ENCODE data around the gene C12orf57.
A peak's percentile ranks its signal among the peaks of the same experiment; 100 is the strongest.
"Not testable (repeated sequence)": the region's sequence is repeated elsewhere in the genome, so short reads cannot be mapped to it uniquely, and the experiment has no call there.

Gene C12orf57

DNA sequence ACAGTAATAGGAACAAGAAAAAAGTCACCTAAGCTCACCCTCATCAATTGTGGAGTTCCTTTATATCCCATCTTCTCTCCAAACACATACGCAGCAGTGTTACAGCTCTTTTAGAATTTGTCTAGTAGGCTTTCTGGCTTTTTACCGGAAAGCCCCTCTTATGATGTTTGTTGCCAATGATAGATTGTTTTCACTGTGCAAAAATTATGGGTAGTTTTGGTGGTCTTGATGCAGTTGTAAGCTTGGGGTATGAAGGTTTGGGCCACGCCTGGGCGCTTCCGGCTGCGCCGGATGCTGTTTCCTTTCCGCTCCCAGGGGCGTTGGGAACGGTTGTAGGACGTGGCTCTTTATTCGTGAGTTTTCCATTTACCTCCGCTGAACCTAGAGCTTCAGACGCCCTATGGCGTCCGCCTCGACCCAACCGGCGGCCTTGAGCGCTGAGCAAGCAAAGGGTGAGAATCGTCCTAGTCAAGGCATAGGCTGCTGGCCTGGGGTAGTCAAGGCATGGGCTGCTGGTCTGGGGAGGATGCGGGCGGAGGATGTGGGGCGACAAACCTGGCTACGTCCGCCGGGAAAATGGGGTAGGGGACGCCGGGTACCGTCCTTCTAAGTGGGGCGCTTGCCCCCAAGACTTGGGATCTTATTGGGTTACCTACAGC is at the start of gene C12orf57, which contains the start of gene RNU7-1:
TSS of gene C12orf57 (plus strand) at position 301 of the 659 bp plus-strand sequence. CDS start at position 401, 100 bp downstream.
TSS of gene RNU7-1 (plus strand) at position 95 of the 659 bp plus-strand sequence.
- DNase-seq = peak; percentile 88

DNA sequence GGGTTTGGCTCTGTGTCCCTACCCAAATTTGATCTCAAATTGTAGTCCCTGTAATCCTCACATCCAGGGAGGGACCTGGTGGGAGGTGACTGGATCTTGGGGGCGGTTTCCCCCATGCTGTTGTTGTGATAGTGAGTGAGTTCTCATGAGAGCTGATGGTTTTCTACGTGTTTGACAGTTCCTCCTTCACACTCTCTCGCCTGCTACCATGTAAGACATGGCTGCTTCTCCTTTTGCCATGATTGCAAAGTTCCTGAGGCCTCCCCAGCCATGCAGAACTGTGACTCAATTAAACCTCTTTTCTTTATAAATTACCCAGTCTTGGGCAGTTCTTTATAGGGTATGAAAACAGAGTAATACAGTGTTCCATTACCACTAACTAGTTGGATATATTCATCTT is 49.5 kb upstream of the C12orf57 start:
- no peak for DNase-seq

- no peak for DNase-seq
These were observed 46.9 kb upstream of the C12orf57 start for GRCh38 chr12:6896846-6897435.

DNA sequence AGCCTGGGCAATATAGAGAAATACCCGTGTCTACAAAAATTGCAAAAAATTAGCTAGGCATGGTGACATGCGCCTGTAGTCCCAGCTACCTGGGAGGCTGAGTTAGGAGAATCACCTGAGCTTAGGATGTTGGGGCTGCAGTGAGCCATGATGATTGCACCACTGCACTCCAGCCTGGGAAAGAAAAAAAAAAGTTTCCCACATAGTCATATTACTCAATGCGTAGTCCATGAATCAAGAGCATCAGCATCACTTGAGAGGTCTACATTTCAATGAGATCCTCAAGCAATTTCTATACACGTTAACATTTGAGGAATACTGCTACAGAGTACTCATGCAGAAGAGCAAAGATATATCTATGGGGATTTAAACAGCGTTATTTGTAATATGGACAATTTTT is 44.4 kb upstream of the C12orf57 start:
- DNase-seq = no peak

- DNase-seq = peak; percentile 23
These were observed 43.8 kb upstream of the C12orf57 start for GRCh38 chr12:6899837-6900519.

GRCh38 chr12:6902448-6902847 is 41.4 kb upstream of the C12orf57 start:
- DNase-seq = no peak

DNA sequence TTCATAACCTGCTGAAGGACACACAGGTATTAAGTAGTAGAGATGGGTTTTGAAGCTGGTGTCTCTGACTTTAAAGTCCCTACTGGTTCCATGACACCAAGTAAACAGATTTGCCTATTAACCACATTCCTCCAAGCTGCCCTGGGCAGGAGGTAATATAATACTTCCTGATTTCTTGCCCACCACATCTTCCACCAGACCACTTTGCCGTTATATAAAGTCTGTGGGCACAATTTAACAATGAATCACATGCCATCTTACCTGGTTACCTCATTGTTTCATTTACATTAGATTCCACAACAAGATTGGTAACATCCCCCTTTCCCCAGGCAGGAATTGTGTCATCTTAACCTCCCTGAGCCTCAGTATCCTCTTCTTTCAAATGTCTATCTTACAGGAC is 40.1 kb upstream of the C12orf57 start:
- DNase-seq = no peak

DNA sequence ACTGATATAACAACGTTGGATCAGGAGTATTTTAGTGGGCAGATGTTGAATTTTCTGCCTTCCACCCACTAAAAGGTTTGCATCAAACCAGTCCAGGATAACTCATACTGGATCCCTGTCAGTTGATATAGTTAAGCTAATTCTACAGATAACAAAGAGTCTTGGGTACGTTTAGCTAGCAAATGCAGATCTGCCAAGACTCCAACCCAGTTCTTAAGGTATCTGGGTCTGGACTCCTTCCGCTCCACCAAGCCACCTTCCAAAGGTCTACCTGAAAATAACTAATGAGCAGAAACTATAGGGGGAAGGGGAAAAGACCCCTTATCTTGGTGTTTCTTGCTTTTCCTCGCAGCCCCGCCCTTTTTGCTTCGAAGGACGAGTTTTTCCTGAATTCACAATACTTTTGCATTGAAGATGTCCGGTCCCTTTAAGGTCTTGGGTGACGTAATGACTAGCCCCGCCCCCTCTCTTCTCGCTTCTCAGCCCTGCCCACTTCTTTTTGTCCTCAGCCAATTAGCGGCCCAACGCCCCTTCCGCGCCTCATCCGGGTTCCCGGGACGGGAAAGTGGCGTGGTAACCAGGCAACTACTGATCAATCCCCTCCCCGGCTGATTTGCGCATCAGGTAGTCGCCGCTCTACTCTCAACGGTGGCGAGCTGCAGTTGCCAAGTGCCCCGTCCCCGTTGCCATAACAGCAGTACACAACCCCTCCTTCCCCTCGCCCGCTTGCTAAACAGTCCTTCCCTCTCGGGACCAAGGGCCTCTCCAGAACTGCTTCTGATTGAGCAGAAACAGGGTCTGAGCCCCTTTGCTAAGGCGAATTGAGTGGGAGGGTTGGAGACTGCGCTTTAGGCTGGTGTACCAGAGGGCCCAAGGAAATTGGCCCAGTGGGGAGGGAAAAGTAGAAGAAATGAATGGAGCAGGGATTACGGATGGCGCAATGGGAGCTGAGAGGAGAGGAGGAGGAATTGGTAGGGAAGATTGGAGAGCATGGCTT is 39.2 kb upstream of the C12orf57 start, which contains the start of gene LRRC23:
TSS of gene LRRC23 (plus strand) at position 543 of the 997 bp plus-strand sequence. CDS start 812 bp downstream, outside the sequence.
- DNase-seq = peak; percentile 93

DNA sequence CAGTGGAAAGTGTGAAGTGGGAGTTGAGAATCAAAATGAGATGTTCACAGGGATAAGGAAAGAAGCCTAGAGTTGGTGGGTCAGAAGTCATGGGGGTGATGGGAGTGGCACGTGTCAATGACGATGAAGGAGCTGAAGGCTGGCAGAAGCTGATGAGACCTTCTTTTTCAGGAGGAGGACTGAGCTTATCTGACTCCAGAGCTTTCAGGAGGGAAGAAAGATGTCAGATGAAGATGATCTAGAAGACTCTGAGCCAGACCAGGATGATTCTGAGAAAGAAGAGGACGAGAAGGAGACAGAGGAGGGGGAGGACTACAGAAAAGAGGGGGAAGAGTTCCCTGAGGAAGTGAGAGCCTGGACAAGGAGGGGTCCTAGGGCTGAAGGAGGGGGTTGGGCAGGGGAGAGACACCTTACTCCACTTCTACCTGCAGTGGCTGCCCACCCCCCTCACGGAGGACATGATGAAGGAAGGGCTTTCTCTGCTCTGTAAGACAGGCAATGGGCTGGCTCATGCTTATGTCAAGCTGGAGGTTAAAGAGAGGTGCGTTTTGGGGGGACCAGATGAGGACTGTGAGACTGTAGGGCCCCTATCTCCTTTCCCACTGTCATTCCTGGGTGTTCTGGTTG is 38.3 kb upstream of the C12orf57 start:
- DNase-seq = no peak

GRCh38 chr12:6908141-6908540 is 35.7 kb upstream of the C12orf57 start:
- DNase-seq = not testable (repeated sequence)

DNA sequence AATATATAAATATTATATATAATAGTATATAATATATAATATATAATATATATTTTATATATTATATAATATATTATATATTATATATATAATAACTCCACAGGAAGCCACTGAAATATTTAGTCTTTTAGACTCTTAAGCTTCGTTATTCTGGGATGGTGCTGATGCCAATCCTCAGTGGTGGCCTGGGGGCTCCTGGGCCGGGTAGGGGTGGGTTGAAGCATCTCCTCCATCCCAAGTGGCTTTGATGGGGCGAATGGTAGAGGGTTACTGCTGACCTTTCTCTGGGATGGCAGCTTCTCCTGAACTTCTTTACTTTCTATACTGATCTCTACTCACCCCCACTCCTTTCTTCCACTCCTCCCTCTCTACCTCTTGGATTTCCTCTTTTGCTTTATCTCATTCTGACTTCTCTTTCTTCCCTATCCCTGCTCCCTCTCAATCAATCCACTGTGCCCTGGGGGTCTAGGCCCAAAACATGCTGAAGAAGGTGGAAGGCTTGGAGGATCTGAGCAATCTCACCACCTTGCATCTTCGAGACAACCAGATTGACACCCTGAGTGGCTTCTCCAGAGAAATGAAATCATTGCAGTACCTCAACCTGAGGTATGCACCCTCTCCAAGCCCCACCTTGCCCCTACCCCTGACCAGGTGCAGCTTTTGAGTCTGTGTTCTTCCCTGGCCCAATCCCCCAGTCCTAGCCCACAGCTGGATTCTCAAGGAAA is 34.2 kb upstream of the C12orf57 start:
- DNase-seq = no peak

DNA sequence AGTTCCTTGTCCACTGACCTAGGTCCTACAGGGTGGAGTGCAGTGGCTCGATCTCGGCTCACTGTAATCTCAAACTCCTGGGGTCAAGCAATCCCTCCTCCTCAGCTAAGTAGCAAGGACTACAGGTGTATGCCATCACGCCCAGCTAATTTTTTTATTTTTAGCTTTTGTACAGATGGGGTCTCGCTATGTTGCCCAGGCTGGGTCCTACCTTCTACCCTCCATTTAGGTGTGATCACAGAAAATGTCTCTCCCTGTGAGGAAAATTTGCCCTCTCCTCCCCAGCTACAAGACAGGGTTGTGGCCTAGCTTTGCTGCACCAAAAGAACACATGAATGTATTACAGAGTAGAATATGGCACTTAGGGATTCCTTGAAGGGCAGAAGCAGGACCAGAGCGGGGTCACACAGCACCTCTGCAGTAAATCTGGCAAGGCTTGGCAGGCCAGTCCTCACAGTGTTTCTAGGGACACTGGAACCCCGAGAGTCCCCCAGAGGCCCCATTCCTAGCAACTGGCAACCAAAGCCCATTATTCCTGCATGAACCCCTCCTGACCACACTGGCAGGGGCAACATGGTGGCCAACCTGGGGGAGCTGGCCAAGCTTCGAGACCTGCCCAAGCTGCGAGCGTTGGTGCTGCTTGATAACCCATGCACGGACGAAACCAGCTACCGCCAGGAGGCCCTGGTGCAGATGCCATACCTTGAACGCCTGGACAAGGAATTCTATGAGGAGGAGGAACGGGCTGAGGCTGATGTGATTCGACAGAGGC is 31.5 kb upstream of the C12orf57 start:
- DNase-seq = no peak

- DNase-seq = peak; percentile 6
These were observed 29.4 kb upstream of the C12orf57 start, which contains the start of gene ENO2 for GRCh38 chr12:6914246-6914946. Gene ENO2 (plus strand): TSS chr12:6914580. CDS start chr12:6915833, 1,253 bp downstream.

DNA sequence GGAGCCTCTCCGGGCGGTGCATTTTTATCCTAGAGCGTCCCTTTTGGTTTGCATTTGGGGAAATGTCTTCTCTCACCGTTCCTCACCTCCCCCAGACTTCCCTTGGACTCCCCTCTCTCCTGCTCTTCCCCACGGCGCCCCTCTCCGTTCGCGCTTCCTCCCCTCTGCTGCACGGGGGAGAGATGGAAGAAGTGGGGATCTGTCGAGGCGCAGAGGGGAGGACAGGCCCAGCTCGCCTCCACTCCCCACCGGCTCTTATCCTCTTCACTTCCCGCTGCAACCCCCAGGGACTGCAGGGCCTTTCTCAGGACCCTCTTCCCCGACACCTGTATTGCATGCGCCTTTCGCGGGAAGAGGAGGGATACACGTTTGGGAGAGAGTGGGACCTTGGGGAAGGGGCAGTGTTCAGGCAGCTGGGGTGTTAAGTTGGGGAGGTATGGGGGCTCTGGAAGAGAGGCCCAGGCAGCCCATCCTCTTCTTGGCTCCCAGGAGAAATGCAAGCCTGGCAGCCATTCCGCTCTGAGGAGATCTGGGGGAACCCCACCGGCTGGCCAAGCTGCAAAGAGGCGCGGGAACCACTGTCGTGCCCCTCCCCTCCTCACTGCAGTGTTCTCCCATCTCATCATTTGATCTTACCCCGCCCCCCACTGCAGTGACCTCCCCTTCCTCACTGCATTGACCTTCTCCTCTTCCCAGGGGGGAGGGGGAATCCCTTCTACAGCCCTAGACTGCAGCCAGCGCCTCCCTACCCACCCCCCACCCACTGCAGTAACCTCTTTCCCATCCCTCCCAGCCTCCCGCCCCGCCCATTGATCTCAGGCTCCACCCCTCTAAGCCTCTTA is 28.7 kb upstream of the C12orf57 start:
- peak; percentile 14 for DNase-seq

DNA sequence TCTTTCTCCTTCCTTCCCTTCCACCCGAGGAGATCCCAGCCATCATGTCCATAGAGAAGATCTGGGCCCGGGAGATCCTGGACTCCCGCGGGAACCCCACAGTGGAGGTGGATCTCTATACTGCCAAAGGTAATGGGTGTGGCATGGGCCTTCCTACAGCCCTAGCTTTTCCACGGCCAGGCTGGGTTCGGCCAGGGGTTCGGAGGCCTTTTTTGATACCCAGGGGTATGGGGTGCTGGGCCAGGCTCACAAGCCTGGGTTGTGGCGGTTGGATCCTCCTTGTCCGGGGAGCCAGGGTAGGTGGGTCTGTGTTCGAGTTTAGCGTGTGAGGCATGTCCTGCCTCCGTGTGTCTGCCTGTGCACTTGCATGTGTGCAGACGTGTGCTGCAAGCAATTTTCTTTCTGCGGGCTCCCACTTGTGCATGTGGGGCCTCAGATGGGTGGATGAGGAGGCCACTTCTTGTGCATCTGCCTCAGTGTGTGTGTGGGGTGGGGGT is 28.0 kb upstream of the C12orf57 start:
- no peak for DNase-seq

GRCh38 chr12:6916426-6917200 is 27.2 kb upstream of the C12orf57 start:
- DNase-seq = no peak

GRCh38 chr12:6917491-6918231 is 26.2 kb upstream of the C12orf57 start:
- no peak for DNase-seq

Data from NCI-H748 treated with DMSO at 0.1 percent for 48 hours (cell line).